HG03469 (cell line): Measurements from ENCODE around the gene MEI1.

Experiments used
- ATAC-seq: cut with Tn5 transposase; IDR thresholded peaks from one replicate; pipeline ENCODE4 v1.9.1; 2021; ENCODE audit warnings: mild to moderate bottlenecking, moderate library complexity, moderate number of reproducible peaks; ENCODE audit not compliant: unreplicated experiment

MEI1 gene

GRCh38 chr22:41816871-41817270 is 117.6 kb downstream of the MEI1 start:
- ATAC-seq: no peak

- no peak for ATAC-seq
Observed at GRCh38 chr22:41818011-41818410, 118.7 kb downstream of the MEI1 start.

- no peak for ATAC-seq
Observed at GRCh38 chr22:41818596-41818995, 119.3 kb downstream of the MEI1 start.

- ATAC-seq: no peak
Observed at GRCh38 chr22:41819257-41819656, 120.0 kb downstream of the MEI1 start.

GRCh38 chr22:41820447-41820846 is 121.1 kb downstream of the MEI1 start:
- no peak for ATAC-seq

- no peak for ATAC-seq
Observed at GRCh38 chr22:41821471-41822316, 122.4 kb downstream of the MEI1 start.

GRCh38 chr22:41822317-41823057 is 123.2 kb downstream of the MEI1 start:
- ATAC-seq: no peak

- no peak for ATAC-seq
Observed at GRCh38 chr22:41823797-41824196, 124.5 kb downstream of the MEI1 start.

GRCh38 chr22:41825376-41825775 is 126.1 kb downstream of the MEI1 start:
- ATAC-seq: no peak

- no peak for ATAC-seq
Observed at GRCh38 chr22:41826021-41826420, 126.7 kb downstream of the MEI1 start.

GRCh38 chr22:41826430-41827383 is 127.4 kb downstream of the MEI1 start:
- ATAC-seq: no peak

GRCh38 chr22:41827671-41828070 is 128.4 kb downstream of the MEI1 start:
- no peak for ATAC-seq

GRCh38 chr22:41828516-41828915 is 129.2 kb downstream of the MEI1 start:
- ATAC-seq: no peak

- ATAC-seq: no peak
Observed at GRCh38 chr22:41830174-41830573, 130.9 kb downstream of the MEI1 start.

GRCh38 chr22:41831383-41831782 is 132.1 kb downstream of the MEI1 start:
- ATAC-seq: no peak

- ATAC-seq: no peak
Observed at GRCh38 chr22:41831828-41832552, 132.7 kb downstream of the MEI1 start.

GRCh38 chr22:41832553-41833368 is 133.5 kb downstream of the MEI1 start, which contains the start of gene SREBF2:
Gene SREBF2 (plus strand): TSS chr22:41833105. CDS start chr22:41833271, 166 bp downstream.
- peak; percentile 63 for ATAC-seq

- ATAC-seq: no peak
Observed at GRCh38 chr22:41833369-41834004, 134.2 kb downstream of the MEI1 start.
